Measurements from ENCODE around the gene CARD11.

DNA sequence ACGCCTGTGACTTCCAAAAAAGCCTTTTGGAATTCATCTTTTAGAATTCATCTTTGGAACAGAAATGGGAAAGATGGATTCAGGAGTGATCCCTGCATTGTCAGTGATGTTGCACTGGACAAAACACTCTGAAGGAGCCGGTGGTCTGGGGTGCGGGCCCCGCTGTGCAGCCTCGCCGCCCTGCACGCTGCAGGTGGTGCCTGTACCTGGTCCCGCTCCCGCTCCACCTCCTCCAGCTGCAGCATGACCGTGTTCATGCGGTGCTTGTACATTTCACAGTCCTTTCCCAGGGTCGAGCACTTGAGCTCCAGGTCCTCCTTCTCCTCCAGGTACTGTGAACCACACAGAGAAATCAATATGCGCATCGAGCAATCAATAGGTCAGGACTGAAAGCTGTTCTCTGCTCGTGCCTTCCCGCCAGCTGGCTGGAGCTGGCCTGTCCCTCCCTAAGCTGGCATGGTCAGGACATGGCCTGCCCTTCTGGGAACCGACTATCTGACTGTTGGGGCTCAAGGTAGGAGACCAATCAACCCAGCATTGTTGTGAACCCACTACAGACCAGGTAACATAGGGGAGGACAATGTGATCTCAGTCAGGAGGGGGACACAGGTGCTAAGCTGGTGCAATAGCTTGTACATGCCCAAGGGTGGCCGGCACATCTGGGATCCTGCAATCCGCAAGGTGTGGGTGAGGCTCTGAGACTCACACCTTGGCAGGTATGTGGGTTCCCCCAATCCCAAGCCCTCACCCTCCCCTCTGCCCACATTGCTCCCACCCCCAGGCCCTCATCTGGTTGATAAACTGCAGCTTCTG lies 105.8 kb downstream of the CARD11 start:
- TF ChIP-seq, protein P1, sequence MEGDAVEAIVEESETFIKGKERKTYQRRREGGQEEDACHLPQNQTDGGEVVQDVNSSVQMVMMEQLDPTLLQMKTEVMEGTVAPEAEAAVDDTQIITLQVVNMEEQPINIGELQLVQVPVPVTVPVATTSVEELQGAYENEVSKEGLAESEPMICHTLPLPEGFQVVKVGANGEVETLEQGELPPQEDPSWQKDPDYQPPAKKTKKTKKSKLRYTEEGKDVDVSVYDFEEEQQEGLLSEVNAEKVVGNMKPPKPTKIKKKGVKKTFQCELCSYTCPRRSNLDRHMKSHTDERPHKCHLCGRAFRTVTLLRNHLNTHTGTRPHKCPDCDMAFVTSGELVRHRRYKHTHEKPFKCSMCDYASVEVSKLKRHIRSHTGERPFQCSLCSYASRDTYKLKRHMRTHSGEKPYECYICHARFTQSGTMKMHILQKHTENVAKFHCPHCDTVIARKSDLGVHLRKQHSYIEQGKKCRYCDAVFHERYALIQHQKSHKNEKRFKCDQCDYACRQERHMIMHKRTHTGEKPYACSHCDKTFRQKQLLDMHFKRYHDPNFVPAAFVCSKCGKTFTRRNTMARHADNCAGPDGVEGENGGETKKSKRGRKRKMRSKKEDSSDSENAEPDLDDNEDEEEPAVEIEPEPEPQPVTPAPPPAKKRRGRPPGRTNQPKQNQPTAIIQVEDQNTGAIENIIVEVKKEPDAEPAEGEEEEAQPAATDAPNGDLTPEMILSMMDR (IDR thresholded peaks at IDR 0.05) = no peak
- no peak for TF ChIP-seq POLR2A (IDR thresholded peaks at IDR 0.05)
